Peyer's patch (tissue), 4 donors: ENCODE results near the gene NACC2.

Source experiments
- POLR2A ChIP-seq, 2 donors: fragments of 450-650 bp; IDR thresholded peaks; one replicate each; pipeline ENCODE4 v1.5.1; 2017; ENCODE audit warnings: antibody characterized with exemption in 2 of 2, mild to moderate bottlenecking in 2 of 2, moderate library complexity in 2 of 2
- TF ChIP-seq, protein P1 (sequence below), 6 experiments: fragments of 450-650 bp in 4 of 6; fragments of 200-600 bp in 2 of 6; sonication (generic) in 1 of 6; IDR thresholded peaks; one replicate each; pipeline ENCODE4 v1.5.1; 2017 to 2019; ENCODE audit warnings: antibody characterized with exemption in 6 of 6, mild to moderate bottlenecking in 3 of 6, moderate library complexity in 1 of 6

DNA sequence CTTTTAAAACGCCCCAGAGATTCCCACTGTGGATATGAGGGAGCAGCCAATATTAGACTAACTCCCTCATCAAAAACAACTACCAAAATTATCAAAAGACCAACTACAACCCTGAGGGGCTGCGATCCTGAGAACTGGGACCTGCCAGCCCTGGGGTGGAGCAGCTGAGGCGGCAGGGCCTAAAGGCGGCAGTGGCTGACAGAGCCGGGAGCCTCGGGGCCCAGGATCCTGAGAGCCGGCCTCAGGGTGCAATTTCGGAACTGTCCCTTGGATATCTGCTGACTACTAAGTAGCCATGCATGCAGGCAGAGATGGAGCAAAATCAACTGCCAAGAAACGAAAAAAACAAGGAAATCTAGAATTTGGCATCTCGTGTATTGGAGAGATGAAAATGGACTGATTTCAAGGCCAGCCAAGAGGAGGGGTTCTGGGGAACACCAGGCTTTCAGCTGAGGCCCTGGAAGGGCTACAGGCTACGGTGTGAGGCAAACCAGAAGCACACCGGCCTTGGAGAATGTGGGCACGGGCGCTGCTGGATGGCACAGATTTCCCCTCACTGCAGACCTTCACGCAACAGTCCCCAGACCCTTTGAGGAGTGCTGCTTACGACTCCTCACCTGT, 70.3 kb downstream of the NACC2 start:
- no peak for TF ChIP-seq POLR2A (IDR thresholded peaks at IDR 0.05)
- TF ChIP-seq, protein P1, sequence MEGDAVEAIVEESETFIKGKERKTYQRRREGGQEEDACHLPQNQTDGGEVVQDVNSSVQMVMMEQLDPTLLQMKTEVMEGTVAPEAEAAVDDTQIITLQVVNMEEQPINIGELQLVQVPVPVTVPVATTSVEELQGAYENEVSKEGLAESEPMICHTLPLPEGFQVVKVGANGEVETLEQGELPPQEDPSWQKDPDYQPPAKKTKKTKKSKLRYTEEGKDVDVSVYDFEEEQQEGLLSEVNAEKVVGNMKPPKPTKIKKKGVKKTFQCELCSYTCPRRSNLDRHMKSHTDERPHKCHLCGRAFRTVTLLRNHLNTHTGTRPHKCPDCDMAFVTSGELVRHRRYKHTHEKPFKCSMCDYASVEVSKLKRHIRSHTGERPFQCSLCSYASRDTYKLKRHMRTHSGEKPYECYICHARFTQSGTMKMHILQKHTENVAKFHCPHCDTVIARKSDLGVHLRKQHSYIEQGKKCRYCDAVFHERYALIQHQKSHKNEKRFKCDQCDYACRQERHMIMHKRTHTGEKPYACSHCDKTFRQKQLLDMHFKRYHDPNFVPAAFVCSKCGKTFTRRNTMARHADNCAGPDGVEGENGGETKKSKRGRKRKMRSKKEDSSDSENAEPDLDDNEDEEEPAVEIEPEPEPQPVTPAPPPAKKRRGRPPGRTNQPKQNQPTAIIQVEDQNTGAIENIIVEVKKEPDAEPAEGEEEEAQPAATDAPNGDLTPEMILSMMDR (IDR thresholded peaks at IDR 0.05): no peak
